GM12878 (cell line): ENCODE results near the gene ZNF69. TPM values are rescaled to one million over a fixed set of nuclear protein-coding genes. Genes with fewer than 3 reads are reported as not detected.
"Not testable (repeated sequence)": the region's sequence is repeated elsewhere in the genome, so short reads cannot be mapped to it uniquely, and the experiment has no call there.

Source experiments
- ATAC-seq: fragments of 200-7000 bp; cut with Tn5 transposase; 3 replicates; pipeline ENCODE4 v1.9.1; 2020; ENCODE audit warnings: mild to moderate bottlenecking, moderate library complexity
- BruUV-seq: library from RNA; stranded (reverse); fragments of 400-500 nt; replicated peaks from 2 replicates; lab custom pipeline; 2021; lab: Mats Ljungman, UMichigan
- CTCF ChIA-PET: fragments of 300-600 bp; sonication (Branson Sonifier 250); formaldehyde crosslinking; extraction: SDS; loops from one replicate; lab custom pipeline; 2021; ENCODE audit warnings: inconsistent platforms; lab: Yijun Ruan, JAX
- POLR2A ChIA-PET: fragments of 350-600 bp; formaldehyde crosslinking; extraction: SDS; loops from one replicate; lab custom pipeline; 2021; ENCODE audit warnings: inconsistent platforms; lab: Charles Lee
- RAD21 ChIA-PET: fragments of 300-600 bp; sonication (Branson Sonifier 250); formaldehyde crosslinking; loops from one replicate; lab custom pipeline; 2023; ENCODE audit warnings: antibody characterized with exemption; ENCODE audit not compliant: unreplicated experiment; lab: Charles Lee
- SMC1A ChIA-PET: fragments of 300-600 bp; sonication (Branson Sonifier 250); formaldehyde crosslinking; loops from one replicate; lab custom pipeline; 2023; ENCODE audit not compliant: unreplicated experiment, uncharacterized antibody; lab: Charles Lee
- DNase-seq: peaks from one replicate; pipeline ENCODE4 v3.0.0-alpha.2; 2011; ENCODE audit warnings: low read depth, low spot score
- FAIRE-seq: peaks from 3 replicates; lab custom pipeline; 2011; peaks lifted over from hg19 to GRCh38; lab: Jason Lieb, UNC
- H2AFZ ChIP-seq: 2 replicates; pipeline ENCODE4 v1.6.0; 2011; ENCODE audit warnings: low read depth, low read length, control low read depth; ENCODE audit not compliant: control insufficient read depth
- H3K27ac ChIP-seq: 2 replicates; pipeline ENCODE4 v1.5.1; 2011; ENCODE audit warnings: control low read depth; ENCODE audit not compliant: control insufficient read depth, insufficient read depth
- H3K27me3 ChIP-seq, 2 experiments: replicated peaks in 1 of 2; 2 replicates each; pipeline versions ENCODE4 v1.6.0 to v1.6.1; 2011; ENCODE audit warnings: low read length in 1 of 2; ENCODE audit not compliant: control insufficient read depth in 2 of 2, insufficient read depth in 2 of 2
- H3K36me3 ChIP-seq, 2 experiments: 2 replicates each; pipeline ENCODE4 v1.5.1; 2011; ENCODE audit warnings: low read length in 1 of 2; ENCODE audit not compliant: control insufficient read depth in 2 of 2, insufficient read depth in 2 of 2
- H3K4me1 ChIP-seq: 2 replicates; pipeline ENCODE4 v1.6.1; 2011; ENCODE audit warnings: mild to moderate bottlenecking, low read length, moderate library complexity, mixed read lengths; ENCODE audit not compliant: control insufficient read depth, insufficient read depth
- H3K4me2 ChIP-seq: 2 replicates; pipeline ENCODE4 v1.6.0; 2011; ENCODE audit warnings: control low read depth; ENCODE audit not compliant: control insufficient read depth, insufficient read depth
- H3K4me3 ChIP-seq: fragments of 200-600 bp; sonication (generic); 2 replicates; pipeline ENCODE4 v1.5.1; 2016
- H3K79me2 ChIP-seq: 2 replicates; pipeline ENCODE4 v1.6.0; 2011; ENCODE audit warnings: low read length; ENCODE audit not compliant: control insufficient read depth, insufficient read depth
- H3K9ac ChIP-seq: 2 replicates; pipeline ENCODE4 v1.8.0; 2011; ENCODE audit warnings: low read length, control low read depth, mixed read lengths; ENCODE audit not compliant: control insufficient read depth, insufficient read depth
- H3K9me3 ChIP-seq: replicated peaks from 3 replicates; pipeline ENCODE4 v1.5.1; 2011; ENCODE audit warnings: mild to moderate bottlenecking, low read length; ENCODE audit not compliant: control insufficient read depth, insufficient read depth
- H4K20me1 ChIP-seq: 2 replicates; pipeline ENCODE4 v1.6.0; 2011; ENCODE audit not compliant: control insufficient read depth, insufficient read depth
- ATF2 ChIP-seq: IDR thresholded peaks from 2 replicates; pipeline ENCODE4 v1.6.1; 2012; ENCODE audit warnings: low read length, inconsistent platforms
- CBX5 ChIP-seq: sonication (generic); IDR thresholded peaks from 2 replicates; pipeline ENCODE4 v1.6.1; 2016; ENCODE audit warnings: low read depth, moderate library complexity, mild to moderate bottlenecking, inconsistent platforms
- CREB1 ChIP-seq: IDR thresholded peaks from 2 replicates; pipeline ENCODE4 v1.6.1; 2012; ENCODE audit warnings: low read depth, mild to moderate bottlenecking, inconsistent platforms
- KLF5 ChIP-seq: fragments of 450-650 bp; IDR thresholded peaks from 2 replicates; pipeline ENCODE4 v1.6.1; 2014; ENCODE audit warnings: mild to moderate bottlenecking; ENCODE audit not compliant: partially characterized antibody
- LARP7 ChIP-seq: fragments of 450-650 bp; IDR thresholded peaks from 2 replicates; pipeline ENCODE4 v1.6.1; 2017; ENCODE audit warnings: mild to moderate bottlenecking
- MYC ChIP-seq: IDR thresholded peaks from 2 replicates; pipeline ENCODE4 v1.6.1; 2011; ENCODE audit warnings: mild to moderate bottlenecking, low read length, moderate library complexity, inconsistent platforms; ENCODE audit not compliant: insufficient read depth, insufficient replicate concordance, insufficient read length, severe bottlenecking
- NBN ChIP-seq: fragments of 450-650 bp; IDR thresholded peaks from 2 replicates; pipeline ENCODE4 v1.6.1; 2016
- NKRF ChIP-seq: fragments of 450-650 bp; conservative IDR thresholded peaks from 2 replicates; pipeline ENCODE4 v1.6.1; 2017; ENCODE audit warnings: mild to moderate bottlenecking, moderate library complexity
- NR2F1 ChIP-seq: fragments of 450-650 bp; conservative IDR thresholded peaks from 2 replicates; pipeline ENCODE4 v1.6.1; 2017; ENCODE audit warnings: mild to moderate bottlenecking
- POLR2A ChIP-seq: IDR thresholded peaks from 2 replicates; pipeline ENCODE4 v1.6.1; 2011; ENCODE audit warnings: low read depth, mild to moderate bottlenecking, low read length
- RELB ChIP-seq: fragments of 450-650 bp; IDR thresholded peaks from 2 replicates; pipeline ENCODE4 v1.6.1; 2017; ENCODE audit warnings: low read depth, mild to moderate bottlenecking, moderate library complexity
- SRF ChIP-seq, 2 experiments: IDR thresholded peaks; 2 replicates each; pipeline ENCODE4 v1.6.1; 2011; ENCODE audit warnings: low read depth in 2 of 2, low read length in 2 of 2, mild to moderate bottlenecking in 1 of 2, moderate library complexity in 1 of 2
- TBL1XR1 ChIP-seq: IDR thresholded peaks from 2 replicates; pipeline ENCODE4 v1.6.1; 2012; ENCODE audit warnings: low read depth, low read length, improper control_type of control experiment
- ZNF217 ChIP-seq: fragments of 450-650 bp; IDR thresholded peaks from 2 replicates; pipeline ENCODE4 v1.6.1; 2017; ENCODE audit warnings: antibody characterized with exemption, mild to moderate bottlenecking
- whole genome bisulfite sequencing: methylation state at CpG from one replicate; pipeline ENCODE4 v1.1.6; 2016; ENCODE audit warnings: low lambda C conversion rate; ENCODE audit not compliant: insufficient replicate concordance, insufficient coverage; ENCODE audit errors: missing lambda C conversion rate; 5-methylcytosine and 5-hydroxymethylcytosine counted together
- in situ Hi-C: fragments of 300-500 bp; cut with MboI; formaldehyde crosslinking; loops from 9 replicates; pipeline ENCODE4 v1.14.3; 2018; ENCODE audit warnings: mixed read lengths
- intact Hi-C: fragments of 100-400 bp; cut with micrococcal nuclease; formaldehyde crosslinking; loops from one replicate; pipeline ENCODE4 v1.14.2; 2022; ENCODE audit not compliant: unreplicated experiment
- polyA plus RNA-seq, 11 experiments: library from polyadenylated mRNA; depleted of rRNA in 4 of 11; unstranded in 6 of 11; stranded (reverse) in 5 of 11; fragments of >200 nt; fragmentation: Nextera tagmentation in 4 of 11; fragmentation: Illumina TruSeq in 1 of 11; extraction: Ambion mirVana in 4 of 11; extraction: Trizol in 1 of 11; gene quantifications; 1 replicate in 1 of 11; 2 replicates in 10 of 11; pipeline versions ENCODE4 v1.2.1 to v1.2.3, GENCODE V29; 2011 to 2016; ENCODE audit warnings: inconsistent platforms in 2 of 11, missing spikeins in 2 of 11, low read depth in 1 of 11
- total RNA-seq, 4 experiments: library from RNA; depleted of rRNA in 3 of 4; stranded (reverse); fragments of >200 nt in 3 of 4; fragmentation: Illumina TruSeq in 1 of 4; extraction: Trizol in 1 of 4; gene quantifications; 2 replicates each; pipeline versions ENCODE4 v1.2.1 to v1.2.3, GENCODE V29; 2013 to 2021

Gene ZNF69
- total and polyA plus RNA-seq, 10 of the 15 experiments (the other 5 are each of a cell fraction or from before 2014, with no cell fraction given), result 0.15 to 0.63 (median 0.49) TPM

GRCh38 chr19:11949614-11950080 is 62.1 kb downstream of the ZNF69 start:
- H3K4me3 ChIP-seq, DNase-seq, H3K27me3 ChIP-seq, SMC1A ChIA-PET, FAIRE-seq, H4K20me1 ChIP-seq, RAD21 ChIA-PET, POLR2A ChIA-PET, BruUV-seq, CTCF ChIA-PET, intact Hi-C loops, H3K4me2 ChIP-seq, ATAC-seq, H2AFZ ChIP-seq, H3K9ac ChIP-seq, H3K4me1 ChIP-seq, in situ Hi-C loops, H3K79me2 ChIP-seq, H3K27ac ChIP-seq: not testable (repeated sequence)
- Histone ChIP-seq H3K9me3 (peaks cover 72% of the 10 kb centered on the region), H3K36me3 (peaks cover 6 to 34% of the 10 kb centered on the region in 2 experiments)
- WGBS, result 96% methylated on average over 4 of the region's 4 CpGs
- TF ChIP-seq KLF5 (peak; percentile 82), CBX5 (0 out of 2 replicates have a peak, but pooled peaks have one; percentile 43), RELB (0 out of 2 replicates have a peak, but pooled peaks have one; percentile 5), ZNF217 (0 out of 2 replicates have a peak, but pooled peaks have one; percentile 8)

- H3K9me3 ChIP-seq, result peaks cover 66% of the 10 kb centered on the region
- ChIA-PET RAD21 (no interaction called here), SMC1A (no interaction called here), POLR2A (no interaction called here), CTCF (no interaction called here)
- H2AFZ ChIP-seq, result no peak overlapping the region
- H3K4me2 ChIP-seq, result no peak overlapping the region
- H3K27me3 ChIP-seq, result no peaks in the 10 kb centered on the region
- no TSS peak for BruUV-seq
- intact Hi-C loops, result no loop called here
- H3K79me2 ChIP-seq, result no peaks in the 10 kb centered on the region
- H3K4me3 ChIP-seq, result no peak overlapping the region
- no peak overlapping the region for H3K27ac ChIP-seq
- no peaks in the 10 kb centered on the region for H4K20me1 ChIP-seq
- in situ Hi-C loops, result no loop called here
- no peak for ATAC-seq
- H3K9ac ChIP-seq, result no peak overlapping the region
- peaks cover 6 to 34% of the 10 kb centered on the region in 2 experiments for H3K36me3 ChIP-seq
- no peaks in the 10 kb centered on the region for H3K4me1 ChIP-seq
- 97% methylated on average over 5 of the region's 5 CpGs for WGBS
- no peak for FAIRE-seq
- DNase-seq, result no peak
- no peak for TF ChIP-seq NBN
- no peak for TF ChIP-seq POLR2A
- TF ChIP-seq MYC, result no peak
- TF ChIP-seq SRF (IDR thresholded peaks at IDR 0.05; ENCODE audit: low read depth in 2 of 2, low read length in 2 of 2), result no peak
- no peak for TF ChIP-seq CREB1
- TF ChIP-seq ATF2, result no peak
- TF ChIP-seq ZNF217, result no peak
- TF ChIP-seq NKRF, result no peak
- TF ChIP-seq NR2F1, result no peak
- no peak for TF ChIP-seq LARP7
- TF ChIP-seq TBL1XR1, result no peak
Observed at GRCh38 chr19:11950312-11950711, 62.7 kb downstream of the ZNF69 start.
